Skin epidermis (tissue), 12 donors: ENCODE measurements around the gene KIF16B.

Experiments used
- H3K27ac ChIP-seq, 21 experiments: fragments of 200-600 bp; sonication (generic) in 11 of 21; one replicate each; pipeline ENCODE4 v1.5.0; 2020; ENCODE audit warnings: mild to moderate bottlenecking in 3 of 21, inconsistent platforms in 2 of 21, moderate library complexity in 2 of 21
- H3K4me3 ChIP-seq, 7 experiments: fragments of 200-600 bp; sonication (generic) in 2 of 7; one replicate each; pipeline ENCODE4 v1.5.0; 2020; ENCODE audit warnings: inconsistent platforms in 2 of 7, mild to moderate bottlenecking in 2 of 7, moderate library complexity in 1 of 7

The KIF16B gene

GRCh38 chr20:16378712-16379370 lies 194.4 kb downstream of the KIF16B start:
- Histone ChIP-seq H3K27ac (no peak overlapping the region), H3K4me3 (no peak overlapping the region)

GRCh38 chr20:16378122-16378521 lies 195.1 kb downstream of the KIF16B start:
- H3K27ac ChIP-seq = no peak overlapping the region
- H3K4me3 ChIP-seq = no peak overlapping the region

- Histone ChIP-seq H3K4me3 (no peak overlapping the region), H3K27ac (no peak overlapping the region)
Measured at GRCh38 chr20:16369441-16369840, 203.8 kb downstream of the KIF16B start.

- Histone ChIP-seq H3K4me3 (no peak overlapping the region), H3K27ac (no peak overlapping the region)
Measured at GRCh38 chr20:16368645-16369292, 204.5 kb downstream of the KIF16B start.

- H3K27ac ChIP-seq = peak overlapping the region in 1 of 21 experiments; percentile 14
- H3K4me3 ChIP-seq = no peak overlapping the region
Measured at GRCh38 chr20:16367948-16368560, 205.2 kb downstream of the KIF16B start.

- H3K4me3 ChIP-seq = no peak overlapping the region
- H3K27ac ChIP-seq = no peak overlapping the region
Measured at GRCh38 chr20:16366529-16366928, 206.7 kb downstream of the KIF16B start.

- H3K4me3 ChIP-seq = no peak overlapping the region
- no peak overlapping the region for H3K27ac ChIP-seq
Measured at GRCh38 chr20:16364320-16364687, 208.9 kb downstream of the KIF16B start.

- Histone ChIP-seq H3K27ac (no peak overlapping the region), H3K4me3 (no peak overlapping the region)
Measured at GRCh38 chr20:16363506-16364319, 209.5 kb downstream of the KIF16B start.

- Histone ChIP-seq H3K4me3 (no peak overlapping the region), H3K27ac (no peak overlapping the region)
Measured at GRCh38 chr20:16362642-16363041, 210.6 kb downstream of the KIF16B start.

GRCh38 chr20:16360668-16361067 lies 212.6 kb downstream of the KIF16B start:
- H3K27ac ChIP-seq = no peak overlapping the region

GRCh38 chr20:16353417-16353781 lies 219.8 kb downstream of the KIF16B start:
- Histone ChIP-seq H3K27ac (no peak overlapping the region), H3K4me3 (no peak overlapping the region)

More at GRCh38 chr20:16360668-16361067, 212.6 kb downstream of the KIF16B start:
- no peak overlapping the region for H3K4me3 ChIP-seq

- Histone ChIP-seq H3K4me3 (no peak overlapping the region), H3K27ac (no peak overlapping the region)
Measured at GRCh38 chr20:16352751-16353416, 220.4 kb downstream of the KIF16B start.

GRCh38 chr20:16352321-16352720 lies 220.9 kb downstream of the KIF16B start:
- Histone ChIP-seq H3K27ac (no peak overlapping the region), H3K4me3 (no peak overlapping the region)

- H3K4me3 ChIP-seq = no peak overlapping the region
- no peak overlapping the region for H3K27ac ChIP-seq
Measured at GRCh38 chr20:16351415-16351814, 221.8 kb downstream of the KIF16B start.

- H3K27ac ChIP-seq = peak overlapping the region in 1 of 21 experiments; percentile 5
- no peak overlapping the region for H3K4me3 ChIP-seq
Measured at GRCh38 chr20:16350465-16350864, 222.8 kb downstream of the KIF16B start.

GRCh38 chr20:16349523-16350260 lies 223.6 kb downstream of the KIF16B start:
- H3K27ac ChIP-seq = peak overlapping the region in 1 of 21 experiments; percentile 5
- H3K4me3 ChIP-seq = no peak overlapping the region

GRCh38 chr20:16346956-16347355 lies 226.3 kb downstream of the KIF16B start:
- no peak overlapping the region for H3K4me3 ChIP-seq
- no peak overlapping the region for H3K27ac ChIP-seq

- H3K4me3 ChIP-seq = no peak overlapping the region
- H3K27ac ChIP-seq = no peak overlapping the region
Measured at GRCh38 chr20:16337707-16338106, 235.5 kb downstream of the KIF16B start.

- Histone ChIP-seq H3K27ac (no peak overlapping the region), H3K4me3 (no peak overlapping the region)
Measured at GRCh38 chr20:16327606-16328005, 245.6 kb downstream of the KIF16B start.
